GM19463 (cell line): ENCODE data around the gene GNG7.
"Not testable (repeated sequence)": the region's sequence is repeated elsewhere in the genome, so short reads cannot be mapped to it uniquely, and the experiment has no call there.

ENCODE experiments used
- ATAC-seq: cut with Tn5 transposase; IDR thresholded peaks from one replicate; pipeline ENCODE4 v1.9.1; 2021; ENCODE audit warnings: mild to moderate bottlenecking, moderate library complexity; ENCODE audit not compliant: unreplicated experiment

GNG7 gene

DNA sequence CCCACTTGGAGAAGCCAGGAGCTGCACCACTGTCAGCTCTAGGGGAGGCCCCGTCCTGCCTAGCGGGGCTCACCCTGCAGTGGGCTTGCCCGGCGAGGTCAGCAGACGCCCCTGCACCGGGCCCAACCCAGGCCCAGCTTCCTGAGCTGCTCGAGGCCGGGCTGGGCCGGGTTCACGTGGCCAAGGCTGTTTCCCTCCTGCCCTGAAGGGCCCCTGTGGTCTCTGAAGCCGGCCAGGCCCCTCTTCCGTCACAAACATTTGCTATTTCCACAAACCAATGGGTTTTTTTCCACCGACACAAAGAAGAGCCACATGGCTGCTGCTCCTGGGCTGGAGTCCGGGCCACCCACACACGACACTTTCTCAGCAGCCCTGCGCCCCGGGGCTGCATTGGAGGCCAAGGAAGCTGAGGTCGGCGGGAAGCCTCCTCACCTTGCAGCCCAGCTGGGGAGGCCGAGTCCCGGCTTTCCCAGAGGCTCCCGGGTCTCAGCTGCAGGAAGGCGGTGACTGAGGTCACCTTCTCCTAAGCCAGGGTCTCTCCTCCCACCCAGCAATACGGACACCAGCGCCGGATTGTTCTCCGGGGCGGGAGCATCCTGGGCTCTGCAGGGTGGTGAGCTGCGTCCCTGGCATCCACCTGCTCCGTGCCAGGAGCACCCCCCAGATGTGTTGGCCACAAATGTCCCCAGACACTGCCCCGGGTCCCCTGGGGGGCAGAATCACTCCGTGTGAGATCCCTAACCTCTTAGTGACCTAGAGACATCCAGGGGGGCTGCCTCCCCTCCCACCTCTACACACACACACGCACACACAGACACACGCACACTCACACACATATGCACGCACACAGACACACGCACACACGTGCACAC lies 146.0 kb downstream of the GNG7 start:
- no peak for ATAC-seq

DNA sequence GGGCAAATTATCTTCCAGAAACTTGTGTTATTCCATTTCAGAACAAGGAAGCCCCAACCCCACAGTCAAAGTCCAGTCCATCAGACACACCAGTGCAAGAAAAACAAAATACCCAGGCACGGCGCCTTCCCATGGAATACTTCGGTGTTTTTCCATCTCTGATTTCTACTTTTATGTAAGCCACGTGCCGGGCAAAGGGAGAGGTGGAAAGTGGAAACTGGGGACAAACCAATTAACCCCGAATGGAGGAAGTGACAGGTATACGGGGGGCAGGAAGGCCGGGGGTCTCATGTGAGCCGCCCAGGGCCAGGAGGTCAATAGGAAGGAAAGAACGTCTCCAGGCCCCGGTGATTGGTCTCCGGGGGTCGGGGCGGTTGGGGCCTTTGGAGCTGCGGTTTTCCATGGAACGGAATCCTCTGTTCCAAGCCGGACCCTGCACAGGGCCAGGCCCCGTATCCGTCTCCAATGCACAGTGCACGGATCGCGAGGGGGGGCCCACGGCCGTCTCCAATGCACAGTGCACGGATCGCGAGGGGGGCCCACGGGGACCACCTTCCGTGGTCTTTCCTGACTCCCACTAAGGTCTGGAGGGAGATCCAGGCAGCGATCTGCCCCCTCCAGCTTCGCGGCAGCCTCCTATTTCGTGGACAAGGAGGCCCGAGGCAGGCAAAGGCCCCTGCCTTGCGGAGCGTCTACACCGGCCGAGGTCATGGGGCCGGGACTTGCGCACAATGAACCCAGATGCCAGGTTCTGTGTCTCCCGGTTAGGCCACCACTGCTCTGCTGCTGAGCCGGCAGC lies 146.9 kb downstream of the GNG7 start:
- no peak for ATAC-seq

DNA sequence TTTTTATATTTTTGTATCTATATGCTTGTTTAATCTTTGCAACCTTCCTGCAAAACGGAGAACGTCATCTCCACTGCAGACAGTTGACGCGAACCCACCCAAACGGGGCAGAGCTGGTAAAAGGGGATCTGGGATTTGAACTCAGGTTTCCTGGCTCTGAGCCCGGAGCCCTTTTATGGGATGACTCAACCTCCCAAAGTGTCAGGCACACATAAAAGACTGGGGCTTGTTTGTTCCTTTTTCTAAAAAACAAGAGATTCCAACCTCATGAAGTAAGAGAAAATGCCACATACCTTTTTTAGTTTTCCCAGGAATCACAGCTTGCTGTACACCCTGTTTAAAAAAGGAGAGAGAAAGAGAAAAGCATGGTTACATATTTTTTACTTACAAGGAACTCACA lies 147.6 kb downstream of the GNG7 start:
- ATAC-seq = no peak

DNA sequence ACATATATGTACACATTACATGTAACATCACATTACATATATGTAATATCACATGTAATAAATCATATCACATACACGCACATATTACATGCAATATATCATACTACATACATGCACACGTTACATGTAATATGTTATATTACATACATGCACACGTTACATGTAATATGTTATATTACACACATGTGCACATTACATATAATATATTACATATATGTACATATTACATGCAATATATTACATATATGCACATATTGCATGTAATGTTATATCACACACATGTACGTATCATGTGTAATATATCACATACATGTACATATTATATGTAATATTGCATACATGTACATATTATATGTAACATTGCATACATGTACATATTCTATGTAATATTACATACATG lies 149.0 kb downstream of the GNG7 start:
- no peak for ATAC-seq

DNA sequence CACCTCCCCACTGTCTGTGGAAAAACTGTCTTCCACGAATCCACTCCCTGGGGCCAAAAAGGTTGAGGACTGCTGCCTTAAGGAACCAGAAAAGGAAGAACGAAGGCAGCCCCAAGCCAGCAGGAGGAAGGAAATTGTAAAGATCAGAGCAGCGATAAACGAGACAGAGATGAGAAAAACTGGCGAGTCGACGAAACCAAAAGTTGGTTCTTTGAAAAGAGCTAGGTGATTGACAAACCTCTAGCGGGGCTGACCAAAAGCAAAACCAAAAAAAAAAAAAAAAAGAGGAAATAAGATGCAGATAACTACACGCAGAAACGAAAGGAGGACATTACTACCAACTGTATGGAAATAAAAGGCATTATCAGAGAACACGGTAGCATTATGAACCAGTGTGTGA lies 149.6 kb downstream of the GNG7 start:
- ATAC-seq = no peak

DNA sequence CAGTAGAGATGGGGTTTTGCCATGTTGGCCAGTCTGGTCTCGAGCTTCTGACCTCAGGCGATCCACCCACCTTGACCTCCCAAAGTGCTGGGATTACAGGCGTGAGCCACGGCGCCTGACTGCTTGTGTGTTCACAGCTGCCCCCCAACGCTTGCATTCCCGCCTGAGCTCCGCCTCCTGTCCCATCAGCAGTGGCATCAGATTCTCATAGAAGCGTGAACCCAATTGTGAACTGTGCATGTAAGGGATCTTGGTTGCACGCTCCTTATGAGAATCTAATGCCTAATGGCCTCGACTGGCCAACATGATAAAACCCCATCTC lies 150.7 kb downstream of the GNG7 start:
- ATAC-seq = no peak

DNA sequence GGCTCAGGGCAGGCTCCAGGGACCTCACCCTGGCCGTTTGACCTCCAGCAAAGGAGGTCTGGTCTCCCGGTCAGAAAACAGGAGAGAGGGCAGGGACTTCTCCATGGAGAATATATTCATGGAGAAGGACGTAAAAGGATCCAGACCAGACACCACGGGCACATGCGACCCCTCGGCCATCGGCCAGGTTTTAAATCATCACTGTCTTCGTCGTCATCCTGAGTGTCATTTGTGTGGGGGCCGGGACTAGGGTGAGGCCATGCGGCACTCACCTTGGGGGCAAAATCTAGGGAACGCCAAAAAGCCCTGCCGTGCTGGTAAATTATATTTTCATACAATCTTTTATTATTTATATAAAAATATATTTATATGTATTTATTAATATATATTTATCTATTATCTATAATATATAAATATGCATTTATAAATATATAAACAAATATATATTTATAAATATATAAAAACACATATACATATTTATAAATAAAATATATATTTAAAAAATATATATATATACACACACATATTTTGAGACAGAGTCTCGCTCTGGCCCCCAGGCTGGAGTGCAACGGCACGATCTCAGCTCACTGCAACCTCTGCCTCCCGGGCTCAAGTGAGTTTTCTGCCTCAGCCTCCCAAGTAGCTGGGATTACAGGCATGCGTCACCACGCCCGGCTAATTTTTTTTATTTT lies 151.2 kb downstream of the GNG7 start:
- ATAC-seq = no peak

- ATAC-seq = no peak
Observed at GRCh38 chr19:2550431-2551171, 151.9 kb downstream of the GNG7 start.

DNA sequence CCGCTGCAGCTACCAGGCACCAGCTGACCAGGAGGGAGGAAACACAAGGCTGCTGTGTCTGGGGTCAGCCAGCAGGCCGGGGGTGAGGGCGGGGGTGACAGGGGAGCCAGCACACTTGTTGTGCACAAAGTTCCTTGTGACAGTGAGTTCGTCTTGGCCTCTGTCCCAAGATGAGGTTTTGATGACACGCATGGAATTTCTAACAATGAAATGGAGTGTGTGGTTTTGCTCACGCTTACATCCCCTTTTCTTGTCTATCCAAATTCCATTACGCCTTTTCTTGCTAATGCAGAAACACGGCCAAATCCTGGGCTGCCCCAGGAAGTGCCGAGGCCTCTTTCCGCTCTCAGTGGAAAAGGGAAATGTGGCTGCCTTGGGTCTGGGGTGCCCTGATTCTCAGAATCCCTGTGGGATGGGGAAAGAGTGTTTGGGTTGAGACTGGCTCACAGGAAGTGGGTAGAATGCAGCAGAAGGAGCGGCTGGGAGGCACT lies 152.7 kb downstream of the GNG7 start:
- no peak for ATAC-seq

- no peak for ATAC-seq
Observed at GRCh38 chr19:2548966-2549365, 153.5 kb downstream of the GNG7 start.

GRCh38 chr19:2547721-2548120 lies 154.8 kb downstream of the GNG7 start:
- ATAC-seq = no peak

- no peak for ATAC-seq
Observed at GRCh38 chr19:2547033-2547680, 155.3 kb downstream of the GNG7 start.

- no peak for ATAC-seq
Observed at GRCh38 chr19:2546128-2547032, 156.1 kb downstream of the GNG7 start.

DNA sequence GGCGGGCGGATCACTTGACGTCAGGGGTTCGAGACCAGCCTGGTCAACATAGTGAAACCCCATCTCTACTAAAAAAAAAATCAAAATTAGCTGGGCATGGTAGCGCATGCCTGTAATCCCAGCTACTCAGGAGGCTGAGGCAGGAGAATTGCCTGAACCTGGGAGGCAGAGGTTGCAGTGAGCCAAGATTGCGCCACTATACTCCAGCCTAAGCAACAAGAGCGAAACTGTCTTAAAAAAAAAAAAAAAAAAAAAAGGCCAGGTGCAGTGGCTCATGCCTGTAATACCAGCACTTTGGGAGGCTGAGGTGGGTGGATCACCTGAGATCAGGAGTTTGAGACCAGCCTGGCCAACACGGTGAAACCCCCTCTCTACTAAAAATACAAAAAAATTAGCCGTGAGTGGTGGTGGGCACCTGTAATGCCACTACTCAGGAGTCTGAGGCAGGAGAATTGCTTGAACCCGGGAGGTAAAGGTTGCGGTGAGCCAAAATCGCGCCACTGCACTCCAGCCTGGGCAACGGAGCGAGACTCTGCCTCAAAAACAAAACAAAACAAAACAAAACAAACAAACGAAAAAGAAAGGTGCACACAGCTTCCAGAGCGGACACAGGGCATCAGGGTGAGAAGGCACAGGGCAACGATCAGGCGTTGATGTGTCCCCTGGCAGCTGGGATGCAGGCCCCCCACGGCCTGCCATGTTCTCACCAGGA lies 156.9 kb downstream of the GNG7 start:
- not testable (repeated sequence) for ATAC-seq

- ATAC-seq = no peak
Observed at GRCh38 chr19:2544576-2545415, 157.7 kb downstream of the GNG7 start.

DNA sequence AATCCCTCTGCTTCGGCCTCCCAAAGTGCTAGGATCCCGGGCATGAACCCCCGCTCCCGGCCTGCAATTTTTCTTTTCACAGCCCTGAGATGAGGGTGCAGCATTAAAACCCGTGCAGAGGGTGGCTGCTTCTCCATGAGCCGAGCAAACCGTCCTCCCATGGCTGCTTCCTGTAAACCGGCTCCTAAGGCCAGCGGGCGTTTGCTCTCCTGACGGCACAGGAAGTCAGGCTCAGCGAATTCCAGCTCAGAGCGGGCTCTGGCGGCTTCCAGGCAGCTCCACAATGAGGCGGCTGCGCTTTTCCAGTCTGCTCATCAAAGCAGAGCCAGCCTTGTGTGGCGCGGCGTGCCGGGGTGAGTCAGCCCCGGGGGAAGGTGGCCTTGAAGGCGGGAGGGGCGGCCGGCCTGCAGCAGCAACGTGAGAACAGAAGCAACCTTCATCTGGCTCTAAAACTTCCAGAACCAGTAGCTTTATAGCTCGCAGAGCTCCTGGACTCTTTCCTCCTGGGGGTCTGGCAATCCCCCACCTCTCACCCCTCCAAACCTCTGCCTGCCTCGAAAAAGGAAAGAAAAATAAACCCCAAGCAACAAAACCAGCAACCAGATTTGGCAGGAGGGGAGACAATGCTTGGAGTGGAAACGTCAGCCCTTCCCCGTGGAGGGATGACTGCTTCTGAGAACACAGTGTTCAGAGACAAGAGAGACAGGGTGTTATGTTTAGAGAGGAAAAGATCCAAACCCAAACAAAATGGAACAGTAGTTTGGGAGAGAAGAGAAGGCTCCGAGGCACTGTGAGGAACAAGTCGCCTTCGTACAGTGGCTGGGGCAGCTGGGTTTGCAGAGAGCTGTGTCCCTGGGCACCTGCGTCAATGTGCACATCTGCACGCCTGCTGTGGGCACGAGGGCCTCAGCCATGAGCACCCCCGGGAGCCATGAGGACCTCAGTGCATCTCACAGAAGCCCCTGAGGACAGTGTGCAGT lies 158.7 kb downstream of the GNG7 start:
- ATAC-seq = no peak

GRCh38 chr19:2543072-2543462 lies 159.4 kb downstream of the GNG7 start:
- ATAC-seq = not testable (repeated sequence)
